BE2C (cell line): ENCODE measurements around the gene CDHR5. TPM values are rescaled to one million over a fixed set of nuclear protein-coding genes. Genes with fewer than 3 reads are reported as not detected.

Experiments used
- DNase-seq: peaks from one replicate; pipeline ENCODE4 v3.0.0-alpha.2; 2020
- H3K27me3 ChIP-seq: fragments of 250-450 bp; sonication (Bioruptor Pico); 2 replicates; pipeline ENCODE4 v1.5.1; 2020; ENCODE audit warnings: mild to moderate bottlenecking
- H3K36me3 ChIP-seq: fragments of 250-450 bp; sonication (Bioruptor Pico); 2 replicates; pipeline ENCODE4 v1.5.1; 2020; ENCODE audit warnings: mild to moderate bottlenecking
- H3K4me1 ChIP-seq: fragments of 250-450 bp; sonication (Bioruptor Pico); 2 replicates; pipeline ENCODE4 v1.5.1; 2020
- H3K4me3 ChIP-seq: 2 replicates; pipeline ENCODE4 v1.5.1; 2011; ENCODE audit warnings: low read depth, low read length
- H3K9me3 ChIP-seq: fragments of 250-450 bp; sonication (Bioruptor Pico); 2 replicates; pipeline ENCODE4 v1.5.1; 2020
- CTCF ChIP-seq: IDR thresholded peaks from 2 replicates; pipeline ENCODE4 v1.5.1; 2012; ENCODE audit warnings: mild to moderate bottlenecking, low read depth, low read length
- polyA plus RNA-seq: library from polyadenylated mRNA; unstranded; fragments of >200 nt; gene quantifications from one replicate; pipeline ENCODE4 v1.2.1, GENCODE V29; 2012; ENCODE audit warnings: low read depth, missing spikeins; ENCODE audit not compliant: insufficient read length, insufficient read depth

CDHR5 gene
- 0.37 TPM for polyA plus RNA-seq

GRCh38 chr11:624705-625635, at the start of gene CDHR5:
TSS of gene CDHR5 (minus strand) at chr11:624955. CDS start at chr11:624902, 53 bp downstream.
- Histone ChIP-seq H3K9me3 (no peaks in the 10 kb centered on the region), H3K4me1 (no peaks in the 10 kb centered on the region), H3K4me3 (no peak within 1 kb of the TSS), H3K27me3 (no peaks in the 10 kb centered on the region), H3K36me3 (no peaks in the 10 kb centered on the region)
- DNase-seq: no peak
- no peak for TF ChIP-seq CTCF

- TF ChIP-seq CTCF: no peak
Observed at GRCh38 chr11:674406-674805, 49.7 kb upstream of the CDHR5 start.

GRCh38 chr11:673866-674265, 49.1 kb upstream of the CDHR5 start:
- Histone ChIP-seq H3K27me3 (no peaks in the 10 kb centered on the region), H3K36me3 (no peaks in the 10 kb centered on the region; the same call in none of the 2 replicates), H3K4me3 (no peak overlapping the region), H3K9me3 (no peaks in the 10 kb centered on the region), H3K4me1 (no peaks in the 10 kb centered on the region)
- no peak for TF ChIP-seq CTCF
- DNase-seq: no peak

More at GRCh38 chr11:674406-674805, 49.7 kb upstream of the CDHR5 start:
- Histone ChIP-seq H3K4me1 (no peaks in the 10 kb centered on the region), H3K36me3 (no peaks in the 10 kb centered on the region; the same call in none of the 2 replicates), H3K9me3 (no peaks in the 10 kb centered on the region), H3K4me3 (no peak overlapping the region), H3K27me3 (no peaks in the 10 kb centered on the region)
- DNase-seq: no peak

GRCh38 chr11:665704-666281, 41.0 kb upstream of the CDHR5 start:
- Histone ChIP-seq H3K36me3 (no peaks in the 10 kb centered on the region; the same call in none of the 2 replicates), H3K4me1 (no peaks in the 10 kb centered on the region), H3K9me3 (no peaks in the 10 kb centered on the region), H3K27me3 (no peaks in the 10 kb centered on the region), H3K4me3 (no peak overlapping the region)
- TF ChIP-seq CTCF: no peak
- no peak for DNase-seq

GRCh38 chr11:665062-665703, 40.4 kb upstream of the CDHR5 start:
- DNase-seq: no peak
- no peak for TF ChIP-seq CTCF
- H3K4me3 ChIP-seq: no peak overlapping the region
- H3K9me3 ChIP-seq: no peaks in the 10 kb centered on the region
- no peaks in the 10 kb centered on the region for H3K27me3 ChIP-seq
- no peaks in the 10 kb centered on the region for H3K4me1 ChIP-seq
- H3K36me3 ChIP-seq: no peaks in the 10 kb centered on the region; the same call in none of the 2 replicates
